Muscle of leg (tissue), 11 donors: ENCODE measurements around the gene RIMS3. TPM values are rescaled to one million over a fixed set of nuclear protein-coding genes. Genes with fewer than 3 reads are reported as not detected.

Source experiments
- DNase-seq: peaks from one replicate; pipeline ENCODE4 v3.0.0; 2013
- H3K27ac ChIP-seq: one replicate; pipeline ENCODE4 v1.5.1; 2013; ENCODE audit warnings: mild to moderate bottlenecking, low read length, control low read depth
- H3K27me3 ChIP-seq: one replicate; pipeline ENCODE4 v1.6.1; 2013; ENCODE audit warnings: low read length; ENCODE audit not compliant: control insufficient read depth, insufficient read depth
- H3K36me3 ChIP-seq: one replicate; pipeline ENCODE4 v1.6.1; 2013; ENCODE audit warnings: low read length; ENCODE audit not compliant: control insufficient read depth, insufficient read depth
- H3K4me1 ChIP-seq: one replicate; pipeline ENCODE4 v1.6.1; 2013; ENCODE audit warnings: low read length; ENCODE audit not compliant: control insufficient read depth, insufficient read depth
- H3K4me3 ChIP-seq: one replicate; pipeline ENCODE4 v1.5.1; 2013; ENCODE audit warnings: low read length, control low read depth
- H3K9me3 ChIP-seq: replicated peaks from 2 replicates; pipeline ENCODE4 v1.6.1; 2013; ENCODE audit warnings: low read depth, low read length; ENCODE audit not compliant: control insufficient read depth
- WGBS: methylation state at CpG from one replicate; pipeline ENCODE4 v1.1.5; 2013; ENCODE audit warnings: missing lambda C conversion rate; ENCODE audit not compliant: insufficient coverage; 5-methylcytosine and 5-hydroxymethylcytosine counted together
- polyA plus RNA-seq, 8 donors: library from polyadenylated mRNA; unstranded; fragments of 120-200 nt; gene quantifications; one replicate each; pipeline versions ENCODE4 v1.2.1 to v1.2.3, GENCODE V29; 2013; ENCODE audit warnings: inconsistent platforms in 1 of 8, low replicate concordance in 1 of 8; ENCODE audit not compliant: insufficient read length in 8 of 8, insufficient read depth in 1 of 8
- total RNA-seq: library from RNA; stranded (reverse); fragments of 120-200 nt; gene quantifications from one replicate; pipeline ENCODE4 v1.2.4, GENCODE V29; 2013

Gene RIMS3
- total and polyA plus RNA-seq, 9 donors, result 0.44 to 0.99 (median 0.56) TPM

- Histone ChIP-seq H3K4me3 (no peak overlapping the region), H3K27ac (no peak overlapping the region), H3K4me1 (no peaks in the 10 kb centered on the region), H3K36me3 (no peaks in the 10 kb centered on the region), H3K9me3 (no peaks in the 10 kb centered on the region), H3K27me3 (no peaks in the 10 kb centered on the region)
- DNase-seq, result no peak
- no CpG with 5 or more reads among the region's 3 CpGs for WGBS
Measured at GRCh38 chr1:40620586-40621210, 44.8 kb downstream of the RIMS3 start.

GRCh38 chr1:40620150-40620549, 45.3 kb downstream of the RIMS3 start:
- H3K4me1 ChIP-seq, result no peaks in the 10 kb centered on the region
- no peaks in the 10 kb centered on the region for H3K27me3 ChIP-seq
- H3K4me3 ChIP-seq, result no peak overlapping the region
- WGBS, result 70% methylated on average over 5 of the region's 5 CpGs
- no peaks in the 10 kb centered on the region for H3K36me3 ChIP-seq
- no peak overlapping the region for H3K27ac ChIP-seq
- DNase-seq, result no peak
- H3K9me3 ChIP-seq, result no peaks in the 10 kb centered on the region

DNA sequence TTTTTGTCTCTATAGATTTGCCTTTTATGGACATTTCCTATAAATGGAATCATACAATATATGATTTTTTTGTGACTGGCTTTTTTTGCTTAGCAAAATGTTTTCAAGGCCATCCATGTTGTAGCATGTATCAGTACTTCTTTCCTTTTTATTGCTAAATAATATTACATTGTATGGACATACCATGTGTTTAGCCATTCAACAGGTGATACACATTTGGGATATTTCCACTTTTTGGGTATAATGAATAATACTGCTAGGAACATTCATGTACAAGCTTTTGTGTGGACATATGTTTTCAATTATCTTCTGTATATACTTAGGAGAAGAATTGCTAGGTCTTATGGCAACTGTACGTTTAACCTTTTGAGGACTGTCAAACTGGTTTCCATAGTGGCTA, 47.4 kb downstream of the RIMS3 start:
- H3K27me3 ChIP-seq, result no peaks in the 10 kb centered on the region
- no peaks in the 10 kb centered on the region for H3K4me1 ChIP-seq
- WGBS, result no CpG with 5 or more reads among the region's 1 CpG
- H3K4me3 ChIP-seq, result no peak overlapping the region
- H3K36me3 ChIP-seq, result no peaks in the 10 kb centered on the region
- no peak overlapping the region for H3K27ac ChIP-seq
- no peaks in the 10 kb centered on the region for H3K9me3 ChIP-seq
- DNase-seq, result no peak

- WGBS, result 38% methylated on average over 10 of the region's 11 CpGs
- H3K36me3 ChIP-seq, result no peaks in the 10 kb centered on the region
- no peak overlapping the region for H3K4me3 ChIP-seq
- peak; percentile 80 for DNase-seq
- no peaks in the 10 kb centered on the region for H3K4me1 ChIP-seq
- H3K27ac ChIP-seq, result no peak overlapping the region
- no peaks in the 10 kb centered on the region for H3K9me3 ChIP-seq
- H3K27me3 ChIP-seq, result no peaks in the 10 kb centered on the region
Measured at GRCh38 chr1:40612345-40612831, 53.1 kb downstream of the RIMS3 start.

GRCh38 chr1:40610156-40610555, 55.3 kb downstream of the RIMS3 start:
- no peak for DNase-seq
- H3K36me3 ChIP-seq, result no peaks in the 10 kb centered on the region
- no peak overlapping the region for H3K27ac ChIP-seq
- no peak overlapping the region for H3K4me3 ChIP-seq
- H3K27me3 ChIP-seq, result no peaks in the 10 kb centered on the region
- no peaks in the 10 kb centered on the region for H3K4me1 ChIP-seq
- H3K9me3 ChIP-seq, result no peaks in the 10 kb centered on the region
- WGBS, result 92% methylated on average over 2 of the region's 7 CpGs

GRCh38 chr1:40607921-40608320, 57.6 kb downstream of the RIMS3 start:
- no peaks in the 10 kb centered on the region for H3K27me3 ChIP-seq
- no peaks in the 10 kb centered on the region for H3K4me1 ChIP-seq
- WGBS, result 60% methylated on average over 1 of the region's 1 CpG
- no peak for DNase-seq
- H3K27ac ChIP-seq, result no peak overlapping the region
- H3K36me3 ChIP-seq, result no peaks in the 10 kb centered on the region
- no peak overlapping the region for H3K4me3 ChIP-seq
- no peaks in the 10 kb centered on the region for H3K9me3 ChIP-seq

DNA sequence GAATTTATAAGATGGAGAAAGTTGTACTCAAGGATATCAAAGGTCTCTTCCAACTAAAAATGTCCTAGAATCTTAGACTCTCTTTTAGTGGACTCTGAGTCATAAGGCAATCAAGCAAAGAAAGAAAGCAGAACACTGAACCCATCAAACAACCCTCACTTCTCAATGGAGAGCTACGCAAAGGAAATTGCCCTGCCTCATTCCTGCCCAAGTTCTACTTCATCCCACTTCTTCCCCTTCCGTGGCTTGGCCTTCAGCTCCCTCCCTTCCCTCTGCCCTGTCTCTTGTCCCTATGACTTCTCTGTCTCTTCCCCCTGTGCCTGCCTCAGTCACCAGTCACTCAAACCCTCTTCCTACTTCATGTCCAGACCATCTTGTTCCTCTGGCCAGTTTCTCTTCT, 58.5 kb downstream of the RIMS3 start:
- DNase-seq, result no peak
- 74% methylated on average over 2 of the region's 2 CpGs for WGBS
- Histone ChIP-seq H3K27ac (no peak overlapping the region), H3K36me3 (no peaks in the 10 kb centered on the region), H3K4me3 (no peak overlapping the region), H3K9me3 (no peaks in the 10 kb centered on the region), H3K27me3 (no peaks in the 10 kb centered on the region), H3K4me1 (no peaks in the 10 kb centered on the region)

DNA sequence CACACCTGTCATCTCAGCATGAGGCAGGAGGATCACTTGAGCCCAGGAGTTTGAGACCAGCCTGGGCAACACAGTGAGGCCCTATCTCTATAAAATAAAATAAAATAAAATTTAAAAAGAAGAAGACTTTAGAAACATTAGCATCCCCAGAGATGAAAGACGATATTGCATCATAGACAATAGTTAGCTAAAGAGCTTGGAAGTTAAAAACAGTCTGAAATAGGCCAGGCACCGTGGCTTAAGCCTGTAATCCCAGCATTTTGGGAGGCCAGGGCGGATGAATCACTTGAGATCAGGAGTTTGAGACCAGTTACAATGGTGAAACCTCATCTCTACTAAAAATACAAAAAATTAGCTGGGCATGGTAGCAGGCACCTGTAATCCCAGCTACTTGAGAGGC, 59.3 kb downstream of the RIMS3 start:
- WGBS, result 43% methylated on average over 2 of the region's 3 CpGs
- no peaks in the 10 kb centered on the region for H3K9me3 ChIP-seq
- no peak overlapping the region for H3K4me3 ChIP-seq
- DNase-seq, result no peak
- H3K27me3 ChIP-seq, result no peaks in the 10 kb centered on the region
- H3K27ac ChIP-seq, result no peak overlapping the region
- no peaks in the 10 kb centered on the region for H3K36me3 ChIP-seq
- no peaks in the 10 kb centered on the region for H3K4me1 ChIP-seq

DNA sequence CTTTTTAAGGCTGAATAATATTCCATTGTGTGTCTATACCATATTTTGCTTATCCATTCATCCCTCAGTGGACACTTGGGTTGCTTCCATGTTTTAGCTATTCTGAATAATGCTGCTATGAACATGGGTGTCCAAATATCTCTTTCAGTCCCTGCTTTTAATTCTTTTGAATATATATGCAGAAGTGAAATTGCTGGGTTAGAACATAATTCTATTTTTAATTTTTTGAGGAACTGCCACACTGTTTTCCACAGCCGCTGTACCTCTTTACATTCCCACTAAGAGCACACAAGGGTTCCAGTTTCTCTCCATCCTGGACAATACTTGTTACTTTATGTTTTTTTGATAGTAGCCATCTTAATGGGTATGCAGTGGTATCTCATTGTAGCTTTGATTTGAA, 65.6 kb downstream of the RIMS3 start:
- H3K27ac ChIP-seq, result no peak overlapping the region
- DNase-seq, result peak; percentile 32
- no CpG with 5 or more reads among the region's 1 CpG for WGBS

GRCh38 chr1:40595623-40596022, 69.9 kb downstream of the RIMS3 start:
- H3K4me1 ChIP-seq, result peaks cover 10% of the 10 kb centered on the region
- H3K27me3 ChIP-seq, result no peaks in the 10 kb centered on the region
- WGBS, result 95% methylated on average over 4 of the region's 7 CpGs
- no peak overlapping the region for H3K27ac ChIP-seq
- no peak overlapping the region for H3K4me3 ChIP-seq
- DNase-seq, result no peak
- H3K9me3 ChIP-seq, result no peaks in the 10 kb centered on the region
- no peaks in the 10 kb centered on the region for H3K36me3 ChIP-seq

More for the DNA sequence above, 65.6 kb downstream of the RIMS3 start:
- no peaks in the 10 kb centered on the region for H3K4me1 ChIP-seq
- no peak overlapping the region for H3K4me3 ChIP-seq
- no peaks in the 10 kb centered on the region for H3K9me3 ChIP-seq
- H3K36me3 ChIP-seq, result no peaks in the 10 kb centered on the region
- no peaks in the 10 kb centered on the region for H3K27me3 ChIP-seq

DNA sequence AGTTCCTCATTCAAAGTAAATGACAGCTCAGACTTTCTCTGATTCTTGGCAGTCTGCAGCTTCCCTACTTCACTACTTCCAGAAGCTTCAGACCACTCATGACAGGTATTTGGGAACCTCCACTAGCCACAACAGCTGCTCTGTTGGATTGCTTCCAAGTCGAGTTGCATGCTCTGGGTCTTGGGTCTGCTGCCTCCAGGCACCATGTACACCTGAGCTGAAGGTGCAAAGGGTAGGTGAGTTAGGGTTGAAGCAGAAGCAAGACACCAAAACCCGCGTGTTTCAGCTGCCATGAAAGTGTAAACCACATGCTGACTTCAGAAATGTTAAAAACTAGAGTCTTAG, 71.3 kb downstream of the RIMS3 start:
- no peaks in the 10 kb centered on the region for H3K36me3 ChIP-seq
- H3K4me1 ChIP-seq, result peaks cover 10% of the 10 kb centered on the region
- H3K4me3 ChIP-seq, result no peak overlapping the region
- WGBS, result 73% methylated on average over 2 of the region's 3 CpGs
- H3K9me3 ChIP-seq, result no peaks in the 10 kb centered on the region
- DNase-seq, result peak; percentile 11
- no peak overlapping the region for H3K27ac ChIP-seq
- no peaks in the 10 kb centered on the region for H3K27me3 ChIP-seq
